HG03460 (cell line): ENCODE results near the gene PLA2G2D.
A peak's percentile ranks its signal among the peaks of the same experiment; 100 is the strongest.

Source experiments
- ATAC-seq: cut with Tn5 transposase; IDR thresholded peaks from one replicate; pipeline ENCODE4 v1.9.1; 2021; ENCODE audit not compliant: unreplicated experiment

Gene PLA2G2D

GRCh38 chr1:20089328-20090077 is 29.8 kb downstream of the PLA2G2D start:
- no peak for ATAC-seq

GRCh38 chr1:20087668-20088067 is 31.7 kb downstream of the PLA2G2D start:
- ATAC-seq: no peak

GRCh38 chr1:20086800-20087199 is 32.5 kb downstream of the PLA2G2D start:
- no peak for ATAC-seq

GRCh38 chr1:20083178-20083944 is 36.0 kb downstream of the PLA2G2D start:
- no peak for ATAC-seq

- ATAC-seq: no peak
Measured at GRCh38 chr1:20082772-20083171, 36.6 kb downstream of the PLA2G2D start.

- no peak for ATAC-seq
Measured at GRCh38 chr1:20081353-20081810, 38.0 kb downstream of the PLA2G2D start.

GRCh38 chr1:20080441-20081352 is 38.6 kb downstream of the PLA2G2D start:
- ATAC-seq: no peak

- no peak for ATAC-seq
Measured at GRCh38 chr1:20079661-20080305, 39.6 kb downstream of the PLA2G2D start.

GRCh38 chr1:20078711-20079110 is 40.6 kb downstream of the PLA2G2D start:
- no peak for ATAC-seq

- peak; percentile 53 for ATAC-seq
Measured at GRCh38 chr1:20078171-20078651, 41.1 kb downstream of the PLA2G2D start.

- no peak for ATAC-seq
Measured at GRCh38 chr1:20076710-20077461, 42.5 kb downstream of the PLA2G2D start.

GRCh38 chr1:20076223-20076622 is 43.1 kb downstream of the PLA2G2D start:
- no peak for ATAC-seq

- ATAC-seq: no peak
Measured at GRCh38 chr1:20075345-20075744, 44.0 kb downstream of the PLA2G2D start.

- ATAC-seq: no peak
Measured at GRCh38 chr1:20074725-20075171, 44.6 kb downstream of the PLA2G2D start.

- ATAC-seq: no peak
Measured at GRCh38 chr1:20074055-20074724, 45.1 kb downstream of the PLA2G2D start.

GRCh38 chr1:20073256-20073655 is 46.1 kb downstream of the PLA2G2D start:
- no peak for ATAC-seq

GRCh38 chr1:20072771-20073170 is 46.6 kb downstream of the PLA2G2D start:
- no peak for ATAC-seq

- no peak for ATAC-seq
Measured at GRCh38 chr1:20071416-20071815, 47.9 kb downstream of the PLA2G2D start.

- ATAC-seq: no peak
Measured at GRCh38 chr1:20070357-20070756, 49.0 kb downstream of the PLA2G2D start.
